Fibroblast of lung (primary cell): ENCODE measurements around the gene IRF2BPL. TPM values are rescaled to one million over a fixed set of nuclear protein-coding genes. Genes with fewer than 3 reads are reported as not detected.

ENCODE experiments used
- DNase-seq, 2 donors: peaks; one replicate each; pipeline versions ENCODE4 v3.0.0 to v3.0.0-alpha.2; 2010; ENCODE audit warnings: low read depth in 2 of 2
- H2AFZ ChIP-seq: 2 replicates; pipeline ENCODE4 v1.5.1; 2012; ENCODE audit warnings: low read length, control low read depth, inconsistent platforms
- H3K27ac ChIP-seq: 2 replicates; pipeline ENCODE4 v1.5.1; 2011; ENCODE audit warnings: low read length, control low read depth; ENCODE audit not compliant: insufficient read depth
- H3K27me3 ChIP-seq: 2 replicates; pipeline ENCODE4 v1.5.1; 2011; ENCODE audit warnings: mild to moderate bottlenecking, low read length; ENCODE audit not compliant: control insufficient read depth, insufficient read depth
- H3K36me3 ChIP-seq: 2 replicates; pipeline ENCODE4 v1.5.1; 2011; ENCODE audit warnings: low read length; ENCODE audit not compliant: control insufficient read depth, insufficient read depth
- H3K4me1 ChIP-seq: 2 replicates; pipeline ENCODE4 v1.5.1; 2011; ENCODE audit warnings: low read length; ENCODE audit not compliant: control insufficient read depth, insufficient read depth; ENCODE audit errors: extremely low read depth
- H3K4me2 ChIP-seq: 2 replicates; pipeline ENCODE4 v1.5.1; 2011; ENCODE audit warnings: low read length, control low read depth; ENCODE audit not compliant: insufficient read depth; ENCODE audit errors: extremely low read depth
- H3K4me3 ChIP-seq, 4 experiments: fragments of 200-600 bp in 1 of 4; sonication (generic) in 1 of 4; replicated peaks in 1 of 4; 2 replicates each; pipeline ENCODE4 v1.5.1; 2011 to 2016; ENCODE audit warnings: low read length in 4 of 4, low read depth in 3 of 4, mild to moderate bottlenecking in 3 of 4, control low read depth in 2 of 4, inconsistent platforms in 1 of 4, mixed read lengths in 1 of 4; ENCODE audit not compliant: insufficient read depth in 1 of 4; ENCODE audit errors: control extremely low read depth in 1 of 4
- H3K79me2 ChIP-seq: 2 replicates; pipeline ENCODE4 v1.5.1; 2012; ENCODE audit warnings: mild to moderate bottlenecking, low read length, inconsistent platforms; ENCODE audit not compliant: control insufficient read depth, insufficient read depth
- H3K9ac ChIP-seq: 2 replicates; pipeline ENCODE4 v1.5.1; 2011; ENCODE audit warnings: mild to moderate bottlenecking, low read length, control low read depth; ENCODE audit not compliant: insufficient read depth
- H3K9me3 ChIP-seq: 2 replicates; pipeline ENCODE4 v1.5.1; 2012; ENCODE audit warnings: low read depth, low read length; ENCODE audit not compliant: control insufficient read depth, insufficient read depth
- H4K20me1 ChIP-seq: 2 replicates; pipeline ENCODE4 v1.5.1; 2011; ENCODE audit warnings: low read length; ENCODE audit not compliant: control insufficient read depth, insufficient read depth; ENCODE audit errors: extremely low read depth
- EZH2 ChIP-seq: IDR thresholded peaks from 2 replicates; pipeline ENCODE4 v1.5.1; 2012; ENCODE audit warnings: low read length, control low read depth, mild to moderate bottlenecking; ENCODE audit errors: missing control alignments
- polyA plus RNA-seq, 2 donors: library from polyadenylated mRNA; depleted of rRNA in 1 of 2; stranded (reverse) in 1 of 2; unstranded in 1 of 2; fragments of >200 nt; gene quantifications; 2 replicates each; pipeline ENCODE4 v1.2.1, GENCODE V29; 2011 to 2012; ENCODE audit warnings: missing spikeins in 1 of 2
- total RNA-seq: library from RNA; depleted of rRNA; stranded (reverse); fragments of >200 nt; gene quantifications from 2 replicates; pipeline ENCODE4 v1.2.1, GENCODE V29; 2014
- TF ChIP-seq, protein P1 (sequence below), 2 donors: IDR thresholded peaks in 1 of 2; conservative IDR thresholded peaks in 1 of 2; 1 replicate in 1 of 2; 2 replicates in 1 of 2; pipeline ENCODE4 v1.5.1; 2011 to 2012; ENCODE audit warnings: low read length in 2 of 2, control low read depth in 1 of 2, inconsistent platforms in 1 of 2, low read depth in 1 of 2, mild to moderate bottlenecking in 1 of 2

The IRF2BPL gene
- total and polyA plus RNA-seq, 2 donors (not counting 1 experiment from before 2014, with no cell fraction given), result 9.8 to 45.9 TPM

GRCh38 chr14:76993752-76994151 is 34.8 kb downstream of the IRF2BPL start:
- Histone ChIP-seq H3K27me3 (no peaks in the 10 kb centered on the region), H3K9ac (no peak overlapping the region), H3K9me3 (no peaks in the 10 kb centered on the region), H4K20me1 (no peaks in the 10 kb centered on the region), H3K4me1 (no peaks in the 10 kb centered on the region), H3K79me2 (no peaks in the 10 kb centered on the region), H3K4me3 (no peak overlapping the region), H3K27ac (no peak overlapping the region), H2AFZ (no peak overlapping the region), H3K4me2 (no peak overlapping the region), H3K36me3 (no peaks in the 10 kb centered on the region)
- no peak for TF ChIP-seq EZH2
- no peak for DNase-seq

DNA sequence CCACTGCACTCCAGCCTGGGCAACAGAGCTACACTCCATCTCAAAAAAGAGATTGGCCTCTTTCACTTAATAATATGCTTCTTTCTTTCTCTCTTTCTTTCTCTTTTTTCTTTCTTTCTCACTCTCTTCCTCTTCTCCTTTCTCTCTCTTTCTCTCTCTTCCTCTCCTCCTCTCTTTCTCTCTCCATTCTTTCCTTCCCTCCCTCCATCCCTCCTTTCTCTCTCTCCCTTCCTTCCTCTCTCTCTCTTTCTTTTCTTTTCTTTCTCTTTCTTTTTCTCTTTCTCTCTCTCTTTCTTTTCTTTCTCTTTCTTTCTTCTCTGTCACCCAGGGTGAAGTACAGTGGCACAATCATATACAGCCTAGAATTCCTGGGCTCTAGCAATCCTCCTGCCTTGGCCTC is 38.4 kb downstream of the IRF2BPL start:
- Histone ChIP-seq H4K20me1 (no peaks in the 10 kb centered on the region), H3K9me3 (no peaks in the 10 kb centered on the region), H3K27ac (no peak overlapping the region), H3K4me1 (no peaks in the 10 kb centered on the region), H2AFZ (no peak overlapping the region), H3K9ac (no peak overlapping the region), H3K4me2 (no peak overlapping the region), H3K27me3 (no peaks in the 10 kb centered on the region), H3K4me3 (no peak overlapping the region), H3K79me2 (no peaks in the 10 kb centered on the region), H3K36me3 (no peaks in the 10 kb centered on the region)
- no peak for DNase-seq
- TF ChIP-seq, protein P1, sequence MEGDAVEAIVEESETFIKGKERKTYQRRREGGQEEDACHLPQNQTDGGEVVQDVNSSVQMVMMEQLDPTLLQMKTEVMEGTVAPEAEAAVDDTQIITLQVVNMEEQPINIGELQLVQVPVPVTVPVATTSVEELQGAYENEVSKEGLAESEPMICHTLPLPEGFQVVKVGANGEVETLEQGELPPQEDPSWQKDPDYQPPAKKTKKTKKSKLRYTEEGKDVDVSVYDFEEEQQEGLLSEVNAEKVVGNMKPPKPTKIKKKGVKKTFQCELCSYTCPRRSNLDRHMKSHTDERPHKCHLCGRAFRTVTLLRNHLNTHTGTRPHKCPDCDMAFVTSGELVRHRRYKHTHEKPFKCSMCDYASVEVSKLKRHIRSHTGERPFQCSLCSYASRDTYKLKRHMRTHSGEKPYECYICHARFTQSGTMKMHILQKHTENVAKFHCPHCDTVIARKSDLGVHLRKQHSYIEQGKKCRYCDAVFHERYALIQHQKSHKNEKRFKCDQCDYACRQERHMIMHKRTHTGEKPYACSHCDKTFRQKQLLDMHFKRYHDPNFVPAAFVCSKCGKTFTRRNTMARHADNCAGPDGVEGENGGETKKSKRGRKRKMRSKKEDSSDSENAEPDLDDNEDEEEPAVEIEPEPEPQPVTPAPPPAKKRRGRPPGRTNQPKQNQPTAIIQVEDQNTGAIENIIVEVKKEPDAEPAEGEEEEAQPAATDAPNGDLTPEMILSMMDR (conservative IDR thresholded peaks at IDR 0.05 in 1 of 2, IDR thresholded peaks at IDR 0.05 in 1 of 2; ENCODE audit: low read depth in 1 of 2, low read length in 2 of 2), result no peak
- TF ChIP-seq EZH2, result no peak

- TF ChIP-seq, protein P1 (conservative IDR thresholded peaks at IDR 0.05 in 1 of 2, IDR thresholded peaks at IDR 0.05 in 1 of 2; ENCODE audit: low read depth in 1 of 2, low read length in 2 of 2), result no peak
- no peak for TF ChIP-seq EZH2
Observed at GRCh38 chr14:76987956-76988520, 40.5 kb downstream of the IRF2BPL start.

More at GRCh38 chr14:76987956-76988520, 40.5 kb downstream of the IRF2BPL start:
- Histone ChIP-seq H3K79me2 (no peaks in the 10 kb centered on the region), H4K20me1 (no peaks in the 10 kb centered on the region), H3K27ac (no peak overlapping the region), H3K27me3 (no peaks in the 10 kb centered on the region), H3K9me3 (no peaks in the 10 kb centered on the region), H3K4me3 (no peak overlapping the region), H2AFZ (no peak overlapping the region), H3K36me3 (no peaks in the 10 kb centered on the region), H3K9ac (no peak overlapping the region), H3K4me2 (no peak overlapping the region), H3K4me1 (no peaks in the 10 kb centered on the region)
- DNase-seq, result no peak
